Epidermal melanocyte (primary cell): ENCODE data around the gene PDE4D.

Experiments
- DNase-seq: peaks from one replicate; pipeline ENCODE4 v3.0.0; 2011; ENCODE audit warnings: low spot score; ENCODE audit not compliant: insufficient read length

The PDE4D gene

DNA sequence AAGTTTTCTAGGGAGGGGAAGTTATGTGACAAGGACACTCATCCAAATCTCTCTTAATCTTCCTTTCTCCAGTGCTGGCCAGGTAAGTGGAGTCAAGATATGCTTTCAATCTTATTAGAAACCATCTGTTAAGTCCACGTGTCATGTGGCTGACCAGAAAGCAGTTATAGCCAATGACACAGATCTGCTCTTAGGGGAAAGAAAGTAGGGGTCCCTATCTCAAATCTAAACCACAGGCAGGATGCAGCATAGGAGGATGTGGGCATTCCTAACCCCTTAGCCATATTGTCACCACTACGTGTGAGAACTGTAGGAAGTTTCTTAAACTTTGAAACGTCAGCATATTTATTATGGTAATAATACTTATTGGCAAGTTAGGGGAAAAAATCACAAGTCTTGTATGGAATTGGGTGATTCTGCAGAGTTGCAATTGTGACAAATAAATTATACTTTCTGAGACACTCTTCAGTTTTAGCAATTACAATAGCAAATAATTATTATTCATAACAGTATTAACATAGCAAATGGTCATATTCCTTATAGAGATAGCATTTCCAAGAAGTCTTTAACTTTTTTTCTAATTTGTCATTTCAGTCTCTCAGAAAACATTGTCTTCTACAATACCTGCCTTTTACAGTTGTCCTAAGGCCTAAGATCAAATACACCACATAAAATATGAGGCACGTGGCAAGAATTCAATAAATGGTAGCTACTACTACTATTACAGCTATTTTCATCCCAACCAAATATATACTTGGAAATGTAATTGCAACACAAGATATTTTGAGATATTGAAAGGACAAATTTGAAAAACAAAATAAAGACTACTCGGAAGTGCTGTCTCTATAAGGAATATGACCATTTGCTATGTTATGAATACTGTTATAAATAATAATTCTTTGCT lies 236.9 kb downstream of the PDE4D start:
- no peak for DNase-seq

DNA sequence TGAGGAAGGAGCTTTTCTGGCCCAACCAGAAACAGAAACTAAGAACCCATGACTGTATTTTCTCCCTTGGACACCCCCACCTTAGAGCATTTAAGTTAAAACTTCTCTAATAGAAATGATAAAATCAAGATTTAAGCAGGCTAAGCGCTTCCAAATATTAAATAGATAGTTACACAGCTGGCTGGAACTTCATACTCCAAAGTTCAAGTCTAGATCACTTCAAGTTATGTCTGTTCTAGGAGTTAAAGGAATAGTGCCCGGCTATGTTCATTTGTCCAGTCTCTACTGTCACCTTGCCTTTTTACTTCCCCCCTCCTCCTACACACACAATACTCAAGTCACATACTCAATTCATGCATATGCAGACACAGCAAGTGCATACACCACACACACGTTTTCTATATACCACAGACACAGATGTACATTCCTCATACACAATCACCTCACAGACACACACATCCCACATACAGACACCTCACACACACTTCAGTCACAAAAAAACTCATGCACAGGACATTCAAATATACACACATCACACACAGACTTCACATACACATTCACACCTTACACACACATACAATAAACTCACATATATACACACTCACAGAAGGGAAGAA lies 237.7 kb downstream of the PDE4D start:
- no peak for DNase-seq

DNA sequence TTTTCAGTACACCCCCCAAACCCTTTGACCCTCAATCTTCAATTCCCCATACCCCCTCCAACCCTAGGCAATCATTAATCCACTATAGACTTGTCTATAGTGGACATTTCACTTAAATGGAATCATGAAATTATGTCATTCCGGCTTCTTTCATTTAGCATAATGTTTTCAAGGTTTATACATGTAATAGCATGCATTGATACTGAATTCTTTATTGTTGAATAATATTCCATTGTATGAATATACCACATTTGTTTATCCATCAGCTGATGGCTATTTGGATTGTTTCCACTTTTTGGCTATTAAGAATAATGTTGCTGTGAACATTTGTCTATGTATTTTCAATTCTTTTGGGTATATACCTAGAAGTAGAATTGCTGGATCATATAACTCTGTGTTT lies 238.8 kb downstream of the PDE4D start:
- no peak for DNase-seq

DNA sequence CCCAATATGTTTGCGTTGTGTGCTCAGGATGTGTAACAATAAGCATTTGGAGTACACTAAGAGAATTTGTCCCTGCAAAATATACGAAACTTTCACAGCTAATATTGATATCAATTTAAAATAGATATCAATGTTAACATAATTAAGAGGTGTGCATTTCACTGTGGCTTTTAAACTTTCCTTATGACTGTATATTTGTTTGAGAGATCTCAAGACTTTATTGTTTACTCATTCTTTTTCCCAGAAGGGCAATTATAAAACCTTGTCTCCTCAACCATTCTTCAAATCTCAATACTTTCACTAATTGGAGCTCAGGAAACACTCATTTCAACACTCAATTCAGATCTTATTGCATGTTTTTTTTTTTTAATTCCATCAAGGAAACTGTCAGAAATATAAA lies 241.1 kb downstream of the PDE4D start:
- DNase-seq = no peak

DNA sequence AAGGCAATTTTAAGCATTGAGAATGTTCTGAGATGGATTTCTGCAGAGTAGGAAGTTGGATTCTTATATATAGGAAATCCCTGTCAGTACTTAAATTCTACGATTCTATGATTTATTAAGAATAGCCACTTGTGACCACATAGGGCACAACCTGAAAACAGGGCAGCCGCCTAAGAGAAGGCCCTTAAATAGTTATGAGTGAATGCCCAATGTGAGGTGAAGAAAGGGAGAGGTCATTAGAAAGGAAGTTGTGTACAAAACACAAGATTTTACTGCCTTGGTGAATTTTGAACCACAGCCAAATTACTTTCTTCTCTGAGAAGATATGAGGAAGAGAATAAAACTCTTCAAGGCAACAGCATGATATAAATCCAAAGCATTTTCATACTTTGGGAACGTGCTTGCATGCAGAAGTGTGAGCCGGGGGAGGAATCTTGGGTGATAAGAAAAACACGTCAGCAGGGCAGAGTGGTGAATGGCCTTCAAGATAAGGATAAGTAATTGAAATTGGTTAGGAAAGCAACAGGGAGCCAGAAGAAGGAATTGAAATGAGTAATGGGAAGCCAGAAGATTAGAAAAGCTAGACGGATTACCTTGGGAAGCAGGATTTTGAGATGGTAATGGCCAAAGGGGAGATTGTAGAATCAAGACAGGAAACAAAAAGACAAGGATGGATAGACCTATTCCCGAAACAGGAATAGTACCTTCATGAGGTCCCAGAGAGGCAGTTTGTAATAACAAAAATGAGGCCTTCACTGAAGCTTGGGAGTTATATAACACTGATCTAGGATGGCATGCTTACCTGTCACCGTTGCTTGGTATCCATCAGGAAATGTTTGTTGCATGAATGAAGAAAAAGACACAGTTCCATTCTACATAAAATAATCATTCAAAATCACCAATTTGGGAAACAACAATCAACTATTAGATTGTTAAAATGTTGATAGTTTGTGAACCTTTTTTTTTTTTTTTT lies 244.3 kb downstream of the PDE4D start:
- no peak for DNase-seq

DNA sequence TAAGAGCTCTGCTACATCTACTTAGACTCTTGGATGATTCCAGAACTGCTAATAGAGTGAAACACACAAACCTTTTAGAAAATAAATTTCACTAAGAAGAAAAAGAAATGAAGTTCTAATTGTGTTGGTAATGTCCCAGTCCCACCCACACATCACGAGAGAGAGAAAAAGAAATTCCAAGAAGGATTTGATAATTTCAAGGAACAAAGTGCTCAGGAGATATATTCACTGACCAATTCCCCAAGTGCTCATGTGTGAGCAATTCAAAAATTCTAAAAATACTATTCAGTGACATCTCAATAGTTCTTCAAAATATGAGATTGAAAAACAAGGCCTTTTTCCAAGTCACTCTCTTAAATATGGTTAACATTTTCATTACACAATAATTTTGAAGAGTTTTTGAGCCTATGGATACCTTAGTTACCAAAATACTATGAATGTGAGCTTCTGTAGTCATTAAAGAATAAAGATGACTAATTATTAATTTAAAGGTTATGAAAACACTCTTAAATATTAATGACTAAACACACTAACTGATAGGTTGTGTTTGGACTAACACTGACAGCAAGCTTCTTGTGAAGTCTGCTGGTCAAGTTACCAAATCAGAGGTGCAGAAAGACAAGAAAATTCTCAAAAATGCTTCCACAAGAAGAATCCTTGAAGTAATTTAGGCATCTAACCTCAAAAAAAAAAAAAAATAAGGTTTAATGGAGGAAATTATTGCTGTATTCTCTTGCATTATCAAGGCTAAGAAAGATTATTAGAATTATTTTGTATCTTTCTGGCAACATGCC lies 245.3 kb downstream of the PDE4D start:
- no peak for DNase-seq

DNA sequence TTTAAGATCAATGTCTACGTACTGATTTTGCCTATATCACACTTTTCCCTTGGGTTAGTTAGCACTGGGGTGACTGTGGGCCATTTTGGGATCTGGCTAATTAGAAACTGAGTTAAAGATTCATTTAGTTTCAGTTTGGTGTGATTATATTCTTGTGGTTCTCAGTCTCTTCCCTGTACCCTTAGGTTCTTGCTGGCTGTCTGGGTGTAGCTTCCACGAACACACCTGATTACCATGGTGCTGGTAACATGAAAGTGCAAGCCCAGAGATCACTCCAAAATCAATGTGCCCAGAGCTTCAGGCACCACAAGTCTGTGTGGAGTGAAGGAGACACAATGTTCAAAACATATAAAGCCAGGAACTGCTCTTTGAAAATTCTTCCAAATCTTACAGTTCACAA lies 248.1 kb downstream of the PDE4D start:
- DNase-seq = no peak

DNA sequence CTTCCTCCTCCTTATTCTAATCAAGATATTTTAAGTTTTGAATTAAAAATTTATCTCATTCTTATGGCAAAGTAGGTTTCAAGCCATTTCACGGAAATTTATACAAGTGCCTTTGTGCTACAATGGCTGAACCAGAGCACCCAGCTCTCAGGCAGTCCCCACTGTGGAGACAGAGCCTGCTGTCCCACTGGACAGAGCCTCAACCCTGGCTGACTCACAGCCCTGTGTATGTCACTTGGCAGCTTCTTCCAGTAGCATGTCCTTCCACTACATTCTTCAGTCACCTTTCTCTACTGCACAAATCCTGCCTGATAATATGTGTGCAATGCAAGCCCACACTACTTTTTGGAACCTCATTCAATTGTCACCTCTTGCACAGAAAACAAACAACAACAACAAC lies 253.1 kb downstream of the PDE4D start:
- DNase-seq = no peak

DNA sequence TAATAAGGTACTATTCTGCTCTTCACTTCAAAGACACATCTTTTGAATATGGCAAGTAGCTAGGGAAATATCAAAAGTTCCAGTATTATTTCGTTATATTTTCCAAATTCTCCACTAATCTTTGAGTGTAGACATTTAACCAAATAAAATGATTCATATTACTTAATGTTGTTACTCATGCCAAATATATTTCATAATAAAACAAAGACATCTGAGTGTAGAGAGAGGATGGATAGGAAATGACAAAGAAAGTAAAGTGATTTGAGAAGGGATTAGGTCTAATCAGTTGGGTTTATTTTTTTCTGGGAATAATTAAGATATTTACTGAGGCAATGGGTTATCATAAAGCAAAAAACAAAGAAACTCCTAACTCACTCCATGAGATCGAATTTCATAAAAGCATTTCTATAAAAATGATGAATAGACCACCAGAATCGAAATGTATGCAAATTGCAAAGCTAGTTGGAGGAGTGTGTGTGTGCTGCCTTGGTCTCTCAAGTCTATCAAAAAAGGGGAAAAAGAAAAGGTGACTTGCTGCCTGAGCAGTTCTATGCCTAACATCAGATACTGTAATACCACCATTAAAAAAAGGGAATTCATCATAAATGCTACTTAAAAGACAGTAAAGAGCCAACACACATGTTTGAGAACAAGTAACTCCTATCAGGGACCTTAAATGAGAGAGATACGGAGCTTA lies 255.5 kb downstream of the PDE4D start:
- no peak for DNase-seq

DNA sequence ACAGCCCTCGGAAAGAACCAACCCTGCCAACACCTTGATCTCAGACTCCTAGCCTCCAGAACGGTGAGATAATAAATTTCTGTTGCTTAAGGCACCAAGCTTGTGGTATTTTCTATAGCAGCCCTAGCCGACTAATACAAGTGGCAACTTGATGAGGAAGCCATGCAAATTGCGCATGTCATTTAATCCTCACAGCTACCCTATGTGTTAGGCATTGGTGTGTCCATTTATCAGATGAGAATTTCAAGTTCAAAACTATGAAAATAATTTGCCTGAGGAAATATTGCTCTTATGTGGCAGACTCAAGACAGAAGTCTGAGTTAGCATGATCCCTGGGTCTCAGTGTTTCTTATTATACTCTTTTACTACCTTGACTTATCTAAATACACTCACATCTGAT lies 264.0 kb downstream of the PDE4D start:
- no peak for DNase-seq

DNA sequence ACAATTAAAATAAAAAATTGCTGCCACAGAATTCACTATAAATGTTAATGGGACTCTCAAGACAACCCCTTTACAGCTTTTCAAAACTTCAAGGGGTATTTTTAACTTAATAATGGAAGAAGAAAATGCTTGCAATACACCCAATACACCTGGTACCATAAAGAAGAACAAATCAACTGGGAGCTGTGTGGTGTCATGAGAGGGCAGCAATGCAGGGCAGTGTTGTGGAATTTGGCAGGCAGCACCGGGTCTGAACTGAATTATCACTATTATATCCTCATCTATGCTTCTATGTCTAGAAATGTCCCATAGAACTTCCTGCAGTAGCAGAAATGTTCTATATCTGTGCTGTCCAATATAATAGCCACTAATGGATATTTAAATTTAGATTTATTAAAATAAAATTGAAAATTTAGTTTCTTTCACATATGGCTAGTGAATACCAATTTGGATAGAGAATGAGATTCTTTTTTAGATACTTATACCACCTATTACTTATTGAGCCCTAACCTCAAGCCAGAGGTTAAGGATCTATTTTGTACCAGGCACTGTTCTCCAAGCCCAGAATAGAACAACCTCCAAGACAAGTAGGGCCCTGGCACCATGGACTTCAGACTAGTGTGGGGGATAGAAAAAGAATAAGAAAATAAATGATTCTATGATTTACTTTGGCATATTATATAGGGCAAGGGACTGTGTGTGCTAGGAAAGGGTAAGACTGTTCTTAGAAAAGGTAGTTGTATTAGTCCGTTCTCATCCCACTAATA lies 265.3 kb downstream of the PDE4D start:
- no peak for DNase-seq

DNA sequence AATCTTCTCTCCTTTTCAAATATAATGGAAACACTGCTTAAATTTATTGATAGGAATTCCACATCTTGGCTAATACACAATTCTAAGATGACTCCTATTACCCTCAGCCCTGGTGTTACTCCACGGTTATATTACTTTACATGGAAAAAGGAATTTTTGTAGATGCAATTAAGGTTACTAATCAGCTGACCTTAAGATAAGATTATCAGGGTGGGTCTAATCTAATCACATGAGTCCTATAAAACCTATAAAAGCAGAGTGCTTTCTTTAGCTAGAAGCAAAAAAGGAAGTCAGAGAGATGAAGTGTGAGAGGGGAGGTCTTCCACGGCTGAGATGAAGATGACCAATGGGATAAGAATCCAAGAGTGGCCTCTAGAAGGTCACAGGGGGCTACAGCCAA lies 268.6 kb downstream of the PDE4D start:
- no peak for DNase-seq

DNA sequence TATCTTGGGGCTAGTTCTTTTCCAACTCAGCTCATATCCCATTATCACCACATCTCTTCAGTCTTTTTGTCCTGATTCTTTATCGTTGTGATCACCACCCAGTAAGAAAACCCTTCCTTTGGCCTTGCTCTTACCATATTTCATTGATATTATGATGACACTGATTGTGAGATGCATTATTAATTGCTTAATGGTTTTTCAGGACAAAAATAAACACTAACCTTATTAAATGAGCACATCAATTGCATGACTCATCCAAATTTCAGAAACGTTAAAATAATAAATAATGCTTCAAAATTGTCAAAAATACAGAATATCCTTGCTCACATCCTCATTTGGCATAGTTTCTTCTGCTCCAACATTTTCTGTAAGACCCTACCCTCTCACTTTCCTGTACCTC lies 270.7 kb downstream of the PDE4D start:
- no peak for DNase-seq

DNA sequence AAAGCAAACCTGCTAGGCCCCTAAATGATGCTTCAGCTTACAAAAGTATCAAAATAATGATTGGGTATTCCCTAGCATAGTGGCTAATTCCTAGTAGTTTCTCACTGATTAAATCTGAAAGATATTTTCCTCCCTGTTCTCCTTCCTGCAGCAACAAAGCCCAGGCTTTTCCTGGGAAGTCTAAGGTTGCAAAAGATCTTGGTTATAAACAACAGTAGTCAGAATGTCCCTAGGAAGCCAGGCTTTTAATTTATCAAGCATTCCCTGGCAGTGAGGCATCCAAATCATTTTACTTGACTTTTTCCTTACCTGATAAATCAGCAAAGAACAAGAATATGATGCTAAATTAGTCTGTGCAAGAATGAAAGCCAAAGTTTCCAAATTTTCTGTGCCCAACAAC lies 272.0 kb downstream of the PDE4D start:
- DNase-seq = no peak

DNA sequence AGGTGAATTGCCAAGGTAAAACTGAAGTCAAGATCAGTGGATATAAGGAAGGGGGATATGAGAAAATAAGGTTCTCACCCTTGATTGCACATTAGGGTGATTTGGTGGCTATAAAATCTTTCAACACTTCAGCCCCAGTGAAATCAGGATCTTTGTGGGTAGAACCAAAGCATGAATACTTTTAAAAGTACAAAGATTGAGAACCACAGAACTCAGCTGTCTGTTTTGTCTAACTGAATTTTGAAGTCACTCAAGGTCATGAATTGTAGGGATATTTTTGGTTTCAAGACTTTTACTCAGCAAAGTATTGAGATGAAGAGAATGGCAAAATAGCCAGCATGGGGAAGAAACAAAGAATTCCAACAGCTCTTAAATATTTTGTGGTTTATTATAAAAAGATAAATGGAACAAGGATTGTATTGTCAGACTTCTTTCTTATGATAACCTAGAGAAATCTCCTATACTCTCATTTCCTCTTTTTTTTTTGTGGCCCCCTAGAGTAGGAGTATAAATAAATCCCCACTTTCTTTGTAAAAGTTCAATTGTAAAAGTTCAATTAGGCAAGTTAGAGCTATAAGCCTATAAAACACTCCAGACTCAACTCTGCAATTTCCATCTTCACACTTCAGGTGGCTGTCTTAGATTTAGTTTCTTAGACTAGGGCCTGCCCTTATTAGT lies 272.9 kb downstream of the PDE4D start:
- peak; percentile 36 for DNase-seq

DNA sequence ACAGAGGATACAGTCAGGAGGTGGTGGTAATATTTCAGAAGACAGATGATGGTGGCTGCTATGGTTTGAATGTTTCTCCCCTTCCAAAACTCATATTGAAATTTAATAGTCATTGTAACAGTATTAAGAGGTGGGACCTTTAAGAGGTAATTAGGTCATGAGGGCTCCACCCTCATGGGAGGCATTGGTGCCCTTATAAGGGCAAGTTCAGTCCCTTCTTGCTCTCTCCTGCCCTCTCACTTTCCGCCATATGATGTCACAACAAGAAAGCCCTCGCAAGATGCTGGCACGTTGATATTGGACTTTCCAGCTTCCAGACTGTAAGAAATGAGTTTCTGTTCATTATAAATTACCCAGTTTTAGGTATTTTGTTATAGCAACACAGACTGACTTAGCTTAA lies 274.9 kb downstream of the PDE4D start:
- DNase-seq = no peak

DNA sequence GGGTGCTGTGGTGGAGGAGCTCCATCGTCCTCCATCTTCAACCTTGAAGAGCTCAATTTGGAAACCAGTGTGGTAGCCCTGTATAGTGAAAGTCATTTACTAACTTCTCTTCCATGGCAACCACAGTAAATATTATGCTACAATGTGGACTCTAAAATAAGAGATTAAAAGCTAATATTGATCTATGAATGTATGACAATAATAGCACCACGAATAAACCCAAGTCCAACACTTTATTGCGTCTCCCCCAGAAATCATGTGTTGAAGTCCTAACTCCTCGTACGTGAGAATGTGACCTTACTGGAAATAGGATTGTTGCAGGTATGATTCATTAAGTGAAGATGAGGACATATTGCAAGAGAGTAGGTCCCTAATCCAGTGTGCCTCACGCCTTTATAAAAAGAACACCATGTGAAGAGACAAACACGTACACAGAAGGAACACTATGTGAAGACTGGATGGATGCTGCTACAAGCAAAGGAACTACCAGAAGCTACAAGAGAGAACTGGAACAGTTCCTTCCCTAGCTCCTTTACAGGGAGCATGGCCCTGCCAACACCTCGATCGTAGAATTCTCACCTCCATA lies 276.2 kb downstream of the PDE4D start:
- DNase-seq = no peak

DNA sequence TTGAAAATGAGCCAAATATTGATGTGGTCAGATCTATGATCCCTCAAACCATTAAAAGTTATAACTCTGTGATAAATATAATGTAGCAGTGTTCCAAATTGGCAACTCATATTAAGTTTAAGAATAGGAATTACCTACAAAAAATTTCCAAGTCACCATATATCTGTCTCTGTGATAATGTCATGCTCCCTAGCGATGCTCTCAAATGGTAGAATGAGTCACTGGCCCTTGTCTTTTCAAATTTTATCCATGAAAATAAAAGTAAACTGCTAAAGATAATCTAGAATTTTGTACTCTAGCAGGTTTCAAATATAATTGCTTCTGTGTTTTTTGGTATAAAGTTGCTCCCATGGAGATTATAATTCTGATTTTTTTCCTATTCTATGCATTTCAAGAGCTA lies 277.1 kb downstream of the PDE4D start:
- DNase-seq = no peak

DNA sequence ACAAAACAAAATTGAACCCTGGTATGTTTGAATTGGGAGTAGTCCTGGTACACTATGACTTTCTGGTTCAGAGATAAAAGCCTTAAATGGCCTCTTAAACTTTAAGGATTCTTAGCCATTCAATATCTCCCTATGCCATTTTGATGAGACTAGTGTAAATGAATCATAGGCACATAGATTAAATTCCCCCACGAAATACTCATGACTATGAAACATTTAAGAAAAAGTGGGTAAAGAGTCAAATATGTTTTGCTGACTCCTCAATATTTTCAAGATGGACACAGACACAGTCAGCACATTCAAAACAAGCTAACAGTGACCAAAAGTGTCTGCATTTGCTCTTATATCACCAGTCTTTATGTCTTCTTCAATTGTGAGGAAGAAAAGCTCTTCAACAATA lies 278.3 kb downstream of the PDE4D start:
- DNase-seq = no peak
